Islet of Langerhans (tissue), 1 donor: ENCODE measurements around the gene RBM8A.

Source experiments
- FAIRE-seq: peaks from one replicate; lab custom pipeline; 2011; peaks lifted over from hg19 to GRCh38; lab: Jason Lieb, UNC

RBM8A gene

DNA sequence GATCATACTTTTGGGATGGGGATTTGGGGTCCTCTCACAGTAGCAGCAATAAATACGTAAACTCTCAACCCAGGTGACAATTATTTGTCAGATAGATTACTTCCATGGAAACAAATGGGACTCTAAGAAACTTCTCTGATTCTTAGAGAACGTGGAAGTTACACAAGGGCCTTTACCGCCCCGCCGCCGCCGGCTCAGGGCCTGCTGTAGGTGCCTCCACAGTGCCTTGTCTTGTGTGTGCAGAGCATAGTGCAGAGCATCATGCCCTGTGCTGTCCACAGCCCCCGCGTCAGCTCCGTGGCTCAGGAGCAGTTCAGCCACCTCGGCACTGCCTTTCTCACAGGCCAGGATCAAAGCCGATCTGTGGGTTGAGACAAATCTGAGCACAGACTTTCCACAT is 52.6 kb downstream of the RBM8A start:
- no peak for FAIRE-seq

DNA sequence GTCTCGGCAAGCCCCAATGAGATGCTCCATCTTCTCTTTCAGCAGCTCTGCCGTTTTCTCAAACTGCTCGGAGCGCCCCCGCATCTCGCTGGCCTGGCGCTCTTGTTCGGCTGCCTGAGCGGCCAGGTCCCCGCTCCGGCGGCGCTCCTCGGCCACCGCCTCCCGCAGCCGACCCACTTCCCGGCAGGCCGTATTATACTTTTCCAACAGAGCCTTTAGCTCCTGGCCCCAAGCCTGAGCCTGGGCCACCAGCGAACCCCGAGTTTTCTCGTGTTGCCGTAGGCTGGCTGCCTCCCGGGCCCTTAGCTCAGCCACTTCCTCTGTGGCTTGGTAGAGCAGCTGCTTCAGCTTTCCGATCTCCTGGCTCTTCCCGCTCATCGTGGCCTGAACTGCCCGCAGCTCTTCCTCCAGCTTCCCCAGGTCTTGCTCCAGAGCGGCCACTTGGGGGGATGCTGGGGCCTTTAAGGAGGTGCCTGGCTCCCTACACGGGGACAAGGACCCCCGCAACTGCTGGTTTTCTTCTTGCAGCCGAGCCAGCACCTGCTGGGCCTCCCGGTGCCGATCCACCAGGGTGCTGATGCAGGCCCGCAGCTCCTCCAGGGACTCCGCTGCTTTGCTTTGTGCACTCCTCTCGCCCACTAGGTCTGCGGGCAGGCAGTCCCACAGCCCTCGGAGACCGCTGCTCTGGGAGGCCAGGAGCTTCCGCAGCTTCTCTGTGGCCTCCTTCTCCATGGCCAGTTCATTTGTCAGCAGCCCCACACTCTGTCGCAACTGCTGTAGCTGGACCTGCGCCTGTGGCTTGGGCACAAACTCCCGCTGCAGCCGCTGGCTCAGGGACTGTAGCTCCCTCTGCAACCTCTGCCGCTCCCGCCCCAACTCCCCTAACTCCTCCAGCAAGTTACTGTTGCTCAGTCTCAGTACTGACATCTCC is 55.0 kb downstream of the RBM8A start:
- FAIRE-seq: no peak
